Testis (tissue), 2 donors: ENCODE measurements around the gene GOLGA7B.

ENCODE experiments used
- CTCF ChIP-seq, 3 experiments: fragments of 450-650 bp in 2 of 3; fragments of 200-600 bp in 1 of 3; sonication (generic) in 1 of 3; IDR thresholded peaks; one replicate each; pipeline ENCODE4 v1.5.1; 2016 to 2019; ENCODE audit warnings: antibody characterized with exemption in 3 of 3, mild to moderate bottlenecking in 2 of 3, moderate library complexity in 1 of 3
- POLR2A ChIP-seq: fragments of 450-650 bp; IDR thresholded peaks from one replicate; pipeline ENCODE4 v1.6.1; 2017; ENCODE audit warnings: antibody characterized with exemption, mild to moderate bottlenecking, moderate library complexity

DNA sequence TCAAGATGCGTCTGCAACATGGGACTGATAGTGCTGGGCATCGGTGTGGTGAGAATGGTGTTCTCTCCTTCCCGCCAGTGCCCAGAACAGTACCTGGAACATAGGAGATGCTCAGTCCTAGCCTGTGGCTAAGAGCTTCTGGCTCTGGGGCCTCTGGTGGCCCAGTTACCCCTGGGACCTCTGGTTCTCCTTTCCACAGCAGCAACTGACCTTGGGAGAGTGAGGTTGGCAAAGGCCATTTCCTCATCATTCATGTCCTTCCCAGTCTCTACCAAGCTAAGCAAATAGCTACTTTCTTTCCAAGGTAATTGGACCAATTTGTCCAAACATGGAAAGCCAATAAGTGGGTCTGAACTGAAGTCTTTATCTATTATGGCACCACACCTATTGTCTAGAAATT lies 11.6 kb upstream of the GOLGA7B start:
- TF ChIP-seq CTCF (IDR thresholded peaks at IDR 0.05) (no peak), POLR2A (no peak)
